OCI-M2 (cell line): Measurements from ENCODE around the gene CAMK2D.
"Not testable (repeated sequence)": the region's sequence is repeated elsewhere in the genome, so short reads cannot be mapped to it uniquely, and the experiment has no call there.

Experiments used
- DNase-seq: peaks from one replicate; lab custom pipeline; 2025; ENCODE audit not compliant: unreplicated experiment; lab: John Stamatoyannopoulos, UW

Gene CAMK2D

DNA sequence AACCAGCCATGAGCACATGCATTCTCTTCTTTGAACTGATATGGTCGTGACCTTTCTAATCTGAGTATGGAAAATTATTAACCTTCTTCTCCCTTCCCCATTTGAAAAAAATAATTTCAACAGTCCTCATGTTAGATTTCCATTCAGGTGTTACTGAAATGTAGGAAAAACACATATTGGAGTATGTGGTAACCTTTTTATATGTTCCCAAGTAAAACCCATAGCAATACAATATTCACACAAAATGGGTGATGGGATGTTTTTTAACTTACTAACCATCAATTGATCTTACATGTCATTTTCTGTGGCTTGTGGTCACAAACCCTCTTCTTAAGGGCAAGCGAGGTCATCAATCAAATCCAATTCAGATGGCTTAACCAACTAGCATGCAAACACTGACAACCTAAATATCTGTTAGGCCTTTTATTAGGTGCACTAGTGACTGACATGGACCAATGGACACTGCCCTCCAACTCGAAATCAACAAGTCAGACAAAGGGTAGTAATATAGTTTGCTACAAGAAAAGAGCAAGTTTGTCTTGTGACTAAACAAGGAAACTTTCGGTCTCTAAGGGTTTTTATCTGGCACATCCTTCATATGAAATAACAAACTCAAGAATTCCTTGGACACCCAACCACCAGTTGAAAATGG is 74.3 kb downstream of the CAMK2D start:
- DNase-seq = no peak

GRCh38 chr4:113685157-113685556 is 76.4 kb downstream of the CAMK2D start:
- DNase-seq = not testable (repeated sequence)

GRCh38 chr4:113684534-113685091 is 76.9 kb downstream of the CAMK2D start:
- no peak for DNase-seq

DNA sequence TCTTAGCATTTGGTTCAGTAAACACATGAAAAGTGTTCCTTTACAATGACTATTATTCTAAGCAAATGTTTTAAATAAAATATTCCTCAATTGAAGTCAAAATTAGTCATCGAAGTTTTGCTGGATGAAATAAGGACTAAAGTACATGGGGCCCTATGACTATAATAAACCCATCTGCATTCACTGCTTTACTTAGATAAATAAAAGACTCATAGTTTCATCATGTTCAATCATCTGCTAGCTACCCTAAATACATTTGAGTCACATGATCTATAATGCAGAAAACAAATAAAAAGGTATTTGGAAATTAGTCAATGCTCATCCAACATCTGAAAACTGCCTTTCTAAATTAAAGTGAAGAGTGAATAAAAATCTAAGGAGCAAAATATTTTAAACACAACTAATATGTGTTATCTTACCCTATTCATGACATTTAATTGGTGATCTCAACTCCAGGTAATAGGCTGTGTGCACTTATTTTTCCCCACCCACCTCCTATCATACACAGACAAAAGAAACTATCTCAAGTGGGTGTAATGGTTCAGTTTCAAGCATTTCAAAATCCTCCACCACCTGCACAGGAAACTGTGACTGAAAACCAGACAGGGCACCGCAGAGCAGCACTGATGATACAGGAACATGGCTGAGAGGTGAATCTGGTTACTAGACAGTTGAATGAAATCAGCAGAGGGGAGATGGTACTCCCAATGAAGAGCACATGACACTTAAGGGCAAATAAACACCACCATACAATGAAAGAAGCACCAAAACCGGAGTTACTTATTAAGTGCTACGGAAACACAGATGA is 78.6 kb downstream of the CAMK2D start:
- no peak for DNase-seq

GRCh38 chr4:113678641-113679040 is 82.9 kb downstream of the CAMK2D start:
- DNase-seq = no peak

DNA sequence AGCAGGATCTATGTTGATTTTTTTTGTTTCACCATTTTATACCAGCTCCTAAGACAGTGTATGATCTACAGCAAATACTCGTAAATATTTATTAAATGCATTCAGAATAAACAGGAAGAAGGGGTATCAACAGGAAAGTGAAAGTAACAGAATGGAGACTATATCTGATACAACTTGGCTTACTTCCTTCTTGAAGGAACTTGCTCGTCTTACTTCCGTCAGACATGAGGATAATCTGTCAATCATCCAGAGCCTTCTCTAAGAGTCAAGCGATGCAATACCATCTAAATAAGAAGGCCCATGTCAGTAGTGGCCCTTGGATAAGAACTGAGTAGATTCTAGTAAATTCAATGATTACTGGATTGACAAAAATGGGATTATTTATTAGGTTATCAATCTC is 84.2 kb downstream of the CAMK2D start:
- no peak for DNase-seq

DNA sequence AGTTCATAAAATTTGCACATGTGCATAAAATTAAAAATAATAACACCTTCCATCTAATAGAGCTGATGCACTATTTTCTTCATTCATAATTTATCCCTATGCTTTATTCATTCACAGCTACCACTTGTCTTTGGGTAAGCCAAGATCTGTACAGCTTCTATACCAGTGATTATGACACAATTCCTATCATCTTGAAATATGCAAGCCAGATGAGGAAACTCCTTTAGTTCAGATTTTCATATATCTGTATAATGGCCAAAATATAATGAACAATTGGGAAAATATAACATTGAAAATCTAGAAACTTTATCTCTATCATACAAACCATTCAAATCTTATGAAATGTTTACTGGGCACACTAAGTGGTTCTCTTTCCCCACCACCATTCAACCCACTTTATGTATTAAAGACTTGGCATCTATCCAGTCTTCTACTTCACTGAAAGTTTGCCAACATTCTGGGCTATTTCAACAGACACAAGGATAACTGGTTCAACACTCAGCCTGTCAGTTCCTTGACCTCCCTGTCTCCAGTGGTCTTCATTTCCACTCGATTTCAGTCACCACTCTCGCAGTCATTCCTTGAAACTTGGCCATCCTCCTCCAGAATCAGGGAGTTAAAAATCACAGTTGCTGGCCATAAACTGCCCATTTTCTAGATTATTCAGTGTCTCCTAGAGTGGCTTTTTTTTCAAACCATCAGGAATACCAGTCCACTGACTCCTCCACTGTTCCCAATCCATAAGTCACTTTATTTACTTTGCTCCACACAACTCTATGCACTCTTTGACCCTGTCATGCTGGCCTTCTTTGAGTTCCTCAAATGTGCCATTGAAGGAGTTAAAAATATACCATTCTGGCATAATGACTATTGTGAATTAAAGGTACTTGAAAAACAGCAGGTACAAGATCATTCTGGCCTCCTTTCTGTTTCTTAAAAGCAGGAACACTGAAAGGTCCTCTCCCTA is 85.5 kb downstream of the CAMK2D start:
- no peak for DNase-seq

- no peak for DNase-seq
Measured at GRCh38 chr4:113674733-113675132, 86.8 kb downstream of the CAMK2D start.

DNA sequence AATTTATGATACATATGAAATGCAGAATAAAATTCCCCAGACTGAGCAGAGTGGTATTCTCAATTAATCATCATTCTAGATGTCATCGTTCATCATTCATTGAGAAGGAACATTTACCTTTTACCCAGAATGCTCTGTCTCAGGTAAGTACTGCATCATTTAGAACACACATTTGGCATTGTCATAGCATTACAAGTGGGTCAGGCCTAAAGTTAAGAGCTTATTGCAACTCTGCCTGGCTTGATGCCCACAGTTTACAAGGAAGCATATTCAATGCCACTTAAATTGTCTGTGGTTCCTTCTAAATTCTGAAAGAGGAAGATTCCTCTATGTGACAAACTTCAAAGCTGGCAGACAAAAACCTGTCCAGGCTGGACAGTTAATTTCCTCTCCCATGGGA is 87.3 kb downstream of the CAMK2D start:
- no peak for DNase-seq

DNA sequence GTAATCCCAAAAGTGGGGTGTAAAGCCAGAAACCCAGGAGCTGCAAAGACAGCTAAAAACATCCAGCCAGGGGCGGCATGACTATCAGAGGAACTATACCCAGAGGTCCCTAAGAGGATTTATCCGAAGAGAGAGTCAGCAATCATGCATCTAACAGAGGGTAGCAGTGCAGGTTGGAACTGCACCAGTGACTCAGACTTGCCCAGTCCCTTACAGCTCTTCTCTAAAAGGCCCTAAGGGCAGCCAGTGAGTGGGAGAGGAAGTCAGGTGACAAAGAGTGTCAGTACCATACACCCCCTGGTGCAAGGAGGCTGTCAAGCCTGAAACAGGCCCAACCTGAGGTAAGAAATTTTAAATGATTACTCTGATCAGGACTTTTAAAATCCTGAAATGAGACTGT is 88.1 kb downstream of the CAMK2D start:
- DNase-seq = no peak

DNA sequence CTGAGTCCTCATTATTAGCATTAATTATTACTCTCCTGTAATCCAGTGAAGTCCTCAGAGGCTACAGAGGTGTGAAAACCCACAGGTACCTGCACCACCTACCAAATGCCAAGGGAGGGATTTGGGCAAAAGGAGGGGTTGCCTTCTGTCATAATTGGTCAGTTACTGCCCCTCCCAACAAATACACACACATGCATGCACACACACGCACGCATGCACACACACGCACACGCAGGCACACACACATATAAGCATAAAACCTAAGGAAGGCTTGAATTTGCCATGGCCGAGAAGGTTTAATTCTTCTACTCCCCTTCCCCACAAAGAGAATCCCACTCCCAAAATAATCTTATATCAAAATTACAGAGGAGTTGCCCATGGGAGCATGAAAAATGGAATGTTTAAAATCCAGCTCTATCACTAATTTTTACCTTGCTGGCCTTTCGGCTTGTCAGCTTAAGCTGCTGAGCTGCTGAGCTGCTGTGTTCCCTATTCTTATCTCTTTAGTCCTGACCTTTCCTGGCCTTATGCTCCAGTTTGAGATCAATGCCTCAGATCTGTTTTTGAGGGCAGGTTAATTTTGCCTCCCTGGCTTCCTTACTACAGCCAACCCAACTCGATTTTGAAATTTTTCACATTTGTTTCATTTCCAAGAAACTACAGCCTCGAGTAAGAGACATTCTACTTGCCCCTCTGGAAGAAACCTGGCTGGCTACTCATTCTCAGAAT is 95.0 kb downstream of the CAMK2D start:
- no peak for DNase-seq

- DNase-seq = no peak
Measured at GRCh38 chr4:113665036-113665435, 96.5 kb downstream of the CAMK2D start.

GRCh38 chr4:113662581-113662980 is 99.0 kb downstream of the CAMK2D start:
- no peak for DNase-seq

DNA sequence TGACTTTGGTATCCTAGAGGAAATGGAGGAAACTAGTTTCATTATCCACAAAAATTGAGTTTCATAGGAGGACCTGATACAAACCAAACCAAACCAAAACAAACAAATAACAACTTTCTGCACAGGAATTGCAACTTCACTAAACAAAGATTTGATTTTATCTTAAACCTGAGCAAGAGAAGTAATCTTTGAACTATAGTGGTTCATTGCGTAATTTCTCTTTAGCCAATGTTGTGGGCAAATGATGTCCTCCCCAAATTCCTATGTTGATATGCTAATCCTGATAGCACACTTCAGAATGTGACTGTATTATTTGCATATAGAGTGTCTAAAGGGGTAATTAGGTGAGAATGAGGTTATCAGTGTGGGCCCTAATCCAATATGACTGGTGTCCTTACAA is 102.4 kb downstream of the CAMK2D start:
- DNase-seq = no peak

GRCh38 chr4:113657586-113658233 is 103.8 kb downstream of the CAMK2D start:
- no peak for DNase-seq

- no peak for DNase-seq
Measured at GRCh38 chr4:113653871-113654270, 107.7 kb downstream of the CAMK2D start.

DNA sequence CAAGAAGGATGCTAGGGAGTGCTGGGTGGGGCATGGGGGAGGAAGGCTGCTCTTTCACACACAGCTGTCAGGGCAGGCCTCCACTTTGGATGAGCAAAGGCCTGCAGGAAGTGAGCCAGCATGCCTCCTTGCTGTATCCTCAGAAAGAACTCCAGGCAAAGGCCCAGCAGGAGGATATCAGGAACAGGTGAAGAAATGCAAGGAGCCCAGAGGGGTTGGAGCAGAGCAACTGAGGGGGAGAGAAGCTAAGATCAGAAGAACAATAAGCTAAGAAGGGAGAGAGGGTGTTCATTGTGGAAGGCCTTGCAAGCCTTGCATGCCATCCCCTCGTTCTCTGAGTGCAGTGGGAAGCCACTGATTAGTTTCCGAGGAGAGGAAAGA is 115.1 kb downstream of the CAMK2D start:
- no peak for DNase-seq

DNA sequence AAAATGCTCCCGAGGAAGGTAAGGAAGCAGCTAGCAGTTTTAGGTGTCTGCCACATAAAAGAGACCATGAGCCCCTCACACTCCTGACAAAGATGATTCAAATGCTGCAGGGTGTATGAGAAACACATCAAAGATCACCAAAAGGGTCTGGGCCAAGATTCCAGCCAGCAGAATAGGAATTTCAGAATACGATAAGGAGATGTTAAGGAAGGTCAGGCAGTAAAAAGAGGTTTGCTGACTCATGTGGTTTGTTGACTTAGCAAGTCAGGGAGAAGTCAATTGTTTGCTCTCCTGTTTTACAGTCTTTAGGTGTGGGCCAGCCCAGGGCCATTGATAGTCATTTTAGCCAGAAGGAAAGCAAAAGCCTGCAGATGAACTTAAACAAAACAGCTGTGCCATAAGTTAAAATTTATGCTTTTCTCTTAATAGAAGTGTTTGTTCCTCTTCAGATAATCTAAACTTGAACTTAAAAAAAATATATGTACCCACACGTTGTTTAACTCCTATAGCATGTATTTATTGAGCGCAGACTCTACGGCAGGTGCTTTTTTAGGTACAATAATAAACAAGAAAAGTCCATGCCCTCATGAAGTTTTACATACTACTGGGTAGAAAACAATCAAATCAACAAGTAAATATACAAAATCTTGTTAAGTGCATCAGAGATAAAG is 115.6 kb downstream of the CAMK2D start:
- DNase-seq = no peak

- no peak for DNase-seq
Measured at GRCh38 chr4:113645288-113645687, 116.2 kb downstream of the CAMK2D start.

- DNase-seq = no peak
Measured at GRCh38 chr4:113644398-113644797, 117.1 kb downstream of the CAMK2D start.
